ENCODE results near the gene NOTUM. TPM values are rescaled to one million over a fixed set of nuclear protein-coding genes. Genes with fewer than 3 reads are reported as not detected.
A peak's percentile ranks its signal among the peaks of the same experiment; 100 is the strongest.

NOTUM gene
- total and polyA plus RNA-seq, 7 experiments from 2014 or later: 0.35 to 0.82 TPM; not detected in 5

DNA sequence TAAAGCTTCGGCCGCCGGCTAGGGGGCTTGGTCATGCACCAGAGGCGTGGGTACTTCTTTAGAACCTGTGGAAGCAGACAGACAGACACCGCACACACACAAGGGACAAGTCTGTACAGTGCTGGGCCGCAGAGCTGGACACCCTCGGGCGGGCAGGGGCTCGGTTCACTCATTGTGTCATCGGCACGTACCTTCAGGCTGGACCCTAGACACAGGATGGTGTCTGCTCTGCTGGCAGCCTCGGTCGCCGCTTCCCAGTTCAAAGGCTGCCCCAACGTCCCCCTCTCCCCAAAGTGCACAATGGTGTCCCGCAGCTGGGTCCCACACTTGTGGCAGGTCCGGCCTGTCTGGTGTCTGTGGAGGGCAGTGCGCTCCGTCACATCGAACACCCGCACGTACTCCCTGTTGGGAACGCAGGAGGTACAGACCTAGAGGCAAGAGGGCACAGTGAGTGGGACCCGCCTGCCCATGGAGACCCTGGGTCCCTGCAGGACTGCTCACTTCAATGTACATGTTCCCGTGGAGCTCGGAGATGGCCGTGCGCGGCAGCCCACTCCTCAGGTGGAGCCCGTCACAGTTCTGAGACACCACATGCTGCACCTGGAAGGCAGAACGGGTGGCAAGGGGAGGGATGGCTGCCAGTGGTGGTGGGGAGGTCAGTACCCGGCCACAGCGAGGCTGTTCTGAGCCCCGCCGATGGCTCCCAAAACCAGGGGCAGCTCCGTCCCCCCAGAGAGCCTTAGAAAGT, 46.7 kb downstream of the NOTUM start:
- CTCF ChIA-PET: no interaction called here
- no peak overlapping the region for H3K4me3 ChIP-seq (ENCODE audit: low read length)
- DNase-seq (no peak), ATAC-seq (no peak)
- Mint-ChIP-seq H3K4me3 (no peak overlapping the region), H3K27ac (no peak overlapping the region), H3K4me1 (peaks cover 14 to 55% (median 35%) of the 10 kb centered on the region in 7 donors), H3K27me3 (no peaks in the 10 kb centered on the region), H3K36me3 (peaks cover 0 to 22% (median 4%) of the 10 kb centered on the region in 5 donors), H3K9me3 (peaks cover 0 to 2% (median 0%) of the 10 kb centered on the region in 11 donors)
- H3K27me3 ChIP-seq (ENCODE audit: control insufficient read depth in 2 of 2, insufficient read depth in 2 of 2, low read length in 2 of 2): no peaks in the 10 kb centered on the region
- H3K36me3 ChIP-seq (ENCODE audit: control insufficient read depth in 2 of 3, insufficient read depth in 3 of 3, low read length in 3 of 3): peaks cover 12 to 41% (median 18%) of the 10 kb centered on the region in 3 experiments
- no peak overlapping the region for H3K27ac ChIP-seq (ENCODE audit: low read depth, low read length)
- H3K9me3 ChIP-seq (ENCODE audit: control insufficient read depth in 2 of 3, low read length in 3 of 3): no peaks in the 10 kb centered on the region
- H3K4me1 ChIP-seq (ENCODE audit: control insufficient read depth in 2 of 2, insufficient read depth in 2 of 2, low read length in 2 of 2): peaks cover 21 to 28% of the 10 kb centered on the region in 2 donors
- intact Hi-C loops (cut with micrococcal nuclease): loop anchor here (5.0 kb wide), 3 partner anchors 52 to 543 kb away; partner anchors contain the start of genes CENPX (in 1 of the 2), LRRC45 (in 1 of the 2), NARF (in 1 of the 2) and P4HB (in 1 of the 2)
- POLR2A ChIA-PET: interaction anchor here (0.6 to 3.5 kb wide), 4 partner anchors 10 to 44 kb away, joined by 3 to 23 read pairs (median 4); partner anchors contain the start of gene MAFG

DNA sequence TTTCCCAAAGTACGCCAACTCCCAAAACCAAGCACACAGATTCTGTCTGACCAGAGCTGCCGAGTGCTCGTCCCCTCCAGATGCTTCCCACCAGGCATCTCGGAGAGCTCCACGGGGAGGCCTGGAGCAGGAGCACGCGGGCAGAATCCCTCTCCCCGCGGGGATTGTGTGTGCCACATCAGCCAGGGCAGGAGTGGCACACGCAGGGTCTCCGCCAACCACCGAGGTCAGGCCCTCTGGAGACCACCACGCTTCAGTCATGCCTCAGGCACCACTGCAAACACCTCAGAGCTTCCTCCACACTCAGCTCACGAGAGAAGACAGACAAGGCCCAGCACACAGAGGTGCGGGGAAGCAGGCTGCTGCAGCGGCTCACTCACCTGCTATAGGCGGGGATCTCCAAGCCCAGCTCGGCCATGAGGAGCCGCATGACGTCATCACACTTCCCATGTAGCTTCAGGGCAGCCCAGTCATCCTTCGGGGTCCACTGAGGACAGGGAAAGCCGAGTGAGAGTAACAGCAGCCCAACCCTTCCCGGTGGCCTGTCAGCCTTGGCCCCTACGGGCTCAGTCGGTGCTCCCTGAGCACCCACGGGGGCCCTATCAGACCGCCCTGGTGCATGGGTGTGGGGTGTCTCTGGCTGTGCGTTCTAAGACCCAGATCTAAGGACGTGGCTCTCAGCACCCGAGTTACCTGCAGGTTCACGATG, 47.4 kb downstream of the NOTUM start:
- no peak overlapping the region for H3K27ac ChIP-seq (ENCODE audit: low read depth, low read length)
- peaks cover 12 to 42% (median 18%) of the 10 kb centered on the region in 3 experiments for H3K36me3 ChIP-seq (ENCODE audit: control insufficient read depth in 2 of 3, insufficient read depth in 3 of 3, low read length in 3 of 3)
- Mint-ChIP-seq H3K4me3 (peak overlapping the region in 3 of 10 donors; percentile 10 to 47 (median 38)), H3K27me3 (no peaks in the 10 kb centered on the region), H3K9me3 (peaks cover 0 to 2% (median 0%) of the 10 kb centered on the region in 11 donors), H3K36me3 (peaks cover 0 to 22% (median 4%) of the 10 kb centered on the region in 5 donors), H3K27ac (peak overlapping the region in 3 of 9 donors; percentile 13 to 36 (median 28)), H3K4me1 (peaks cover 14 to 48% (median 31%) of the 10 kb centered on the region in 7 donors)
- no peak for ATAC-seq
- H3K4me1 ChIP-seq (ENCODE audit: control insufficient read depth in 2 of 2, insufficient read depth in 2 of 2, low read length in 2 of 2): peaks cover 21 to 27% of the 10 kb centered on the region in 2 donors
- H3K9me3 ChIP-seq (ENCODE audit: control insufficient read depth in 2 of 3, low read length in 3 of 3): no peaks in the 10 kb centered on the region
- intact Hi-C loops (cut with micrococcal nuclease): loop anchor here (5.0 kb wide), 3 partner anchors 51 to 544 kb away; partner anchors contain the start of genes CENPX (in 1 of the 2), LRRC45 (in 1 of the 2), NARF (in 1 of the 2) and P4HB (in 1 of the 2)
- POLR2A ChIA-PET: interaction anchor here (0.7 to 3.5 kb wide), 2 partner anchors 13 to 17 kb away, joined by 3 to 23 read pairs; partner anchors contain the start of gene MAFG
- H3K27me3 ChIP-seq (ENCODE audit: control insufficient read depth in 2 of 2, insufficient read depth in 2 of 2, low read length in 2 of 2): no peaks in the 10 kb centered on the region
- H3K4me3 ChIP-seq (ENCODE audit: low read length): no peak overlapping the region
- CTCF ChIA-PET: no interaction called here
- no peak for DNase-seq

DNA sequence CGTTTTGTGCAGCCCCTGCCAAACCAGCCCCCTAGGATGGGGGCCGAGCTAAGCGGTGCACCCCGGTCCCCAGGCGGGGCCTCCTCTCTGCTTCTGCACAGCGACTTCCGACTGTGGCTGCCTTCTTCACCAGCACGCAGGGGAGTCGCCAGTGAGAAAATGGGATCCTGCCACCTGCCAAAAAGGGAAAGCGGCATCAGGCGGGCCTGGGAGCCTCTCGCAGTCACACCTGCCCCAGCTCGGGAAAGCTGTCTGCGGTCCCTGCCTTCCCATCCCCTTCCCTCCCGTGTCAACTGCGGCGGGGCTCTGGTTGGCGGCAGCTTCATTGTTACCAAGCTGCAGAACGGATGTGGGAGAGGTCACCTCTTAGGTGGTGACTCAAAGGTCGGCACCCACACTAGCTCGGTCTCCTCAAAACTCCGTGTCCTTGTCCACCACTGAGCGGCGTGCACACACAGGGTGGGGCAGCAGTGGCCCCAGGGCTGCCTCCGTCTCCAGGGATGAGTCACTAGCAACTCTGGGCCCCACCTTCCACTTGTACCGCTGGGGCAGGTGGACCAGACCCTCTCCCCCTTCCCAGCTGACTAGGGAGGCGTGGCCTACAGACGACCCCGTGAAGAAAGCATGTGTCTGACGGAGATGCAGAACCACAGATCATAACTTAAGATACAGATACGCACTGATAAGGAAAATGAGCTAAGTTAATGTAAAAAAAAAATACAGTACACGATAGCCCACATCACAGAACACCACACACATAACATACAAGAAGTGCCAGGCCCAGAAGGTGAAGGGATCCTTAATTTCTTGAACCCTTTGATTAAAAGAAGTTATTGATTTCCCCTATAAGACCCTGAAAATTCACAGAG, 48.3 kb downstream of the NOTUM start:
- POLR2A ChIA-PET: interaction anchor here (0.6 to 3.5 kb wide), 3 partner anchors 14 to 19 kb away, joined by 3 to 23 read pairs (median 3); partner anchors contain the start of gene MAFG
- Histone ChIP-seq H3K4me1 (ENCODE audit: control insufficient read depth in 2 of 2, insufficient read depth in 2 of 2, low read length in 2 of 2) (peaks cover 17 to 22% of the 10 kb centered on the region in 2 donors), H3K9me3 (ENCODE audit: control insufficient read depth in 2 of 3, low read length in 3 of 3) (no peaks in the 10 kb centered on the region), H3K4me3 (ENCODE audit: low read length) (no peak overlapping the region), H3K27ac (ENCODE audit: low read depth, low read length) (no peak overlapping the region), H3K27me3 (ENCODE audit: control insufficient read depth in 2 of 2, insufficient read depth in 2 of 2, low read length in 2 of 2) (no peaks in the 10 kb centered on the region), H3K36me3 (ENCODE audit: control insufficient read depth in 2 of 3, insufficient read depth in 3 of 3, low read length in 3 of 3) (peaks cover 12 to 50% (median 18%) of the 10 kb centered on the region in 3 experiments)
- H3K4me3 Mint-ChIP-seq: peak overlapping the region in 7 of 10 donors; percentile 25 to 79 (median 47)
- peaks cover 0 to 22% (median 4%) of the 10 kb centered on the region in 5 donors for H3K36me3 Mint-ChIP-seq
- peaks cover 14 to 44% (median 24%) of the 10 kb centered on the region in 7 donors for H3K4me1 Mint-ChIP-seq
- no peak for DNase-seq
- H3K27me3 Mint-ChIP-seq: no peaks in the 10 kb centered on the region
- CTCF ChIA-PET: no interaction called here
- intact Hi-C loops (cut with micrococcal nuclease): loop anchor here (5.0 kb wide), 3 partner anchors 50 to 545 kb away; partner anchors contain the start of genes CENPX (in 1 of the 2), LRRC45 (in 1 of the 2), NARF (in 1 of the 2) and P4HB (in 1 of the 2)
- ATAC-seq: no peak
- peak overlapping the region in 4 of 9 donors; percentile 36 to 78 (median 46) for H3K27ac Mint-ChIP-seq
- peaks cover 0 to 2% (median 0%) of the 10 kb centered on the region in 11 donors for H3K9me3 Mint-ChIP-seq

DNA sequence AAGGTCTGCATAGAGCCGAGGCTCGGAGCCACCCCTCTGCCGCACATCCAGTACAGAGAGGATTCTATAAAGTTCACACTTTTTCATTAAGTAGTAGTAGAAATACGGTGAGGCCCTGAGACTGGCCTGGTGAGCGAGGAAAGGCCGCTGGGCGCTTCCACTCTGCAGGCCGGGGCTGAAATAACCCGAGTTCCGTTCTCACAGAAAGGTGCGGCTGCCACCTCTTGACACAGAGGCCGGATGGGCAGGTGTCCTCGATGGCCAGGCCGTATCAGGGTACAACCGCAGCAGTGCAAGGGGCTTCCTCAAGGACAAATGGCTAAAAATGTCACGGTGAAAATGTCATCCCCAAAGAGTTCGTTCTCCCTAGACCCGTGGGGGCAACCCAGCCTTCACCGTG, 49.0 kb downstream of the NOTUM start:
- H3K4me3 Mint-ChIP-seq: peak overlapping the region in 8 of 10 donors; percentile 44 to 79 (median 68)
- Histone ChIP-seq H3K27ac (ENCODE audit: low read depth, low read length) (peak overlapping the region; percentile 55), H3K36me3 (ENCODE audit: control insufficient read depth in 2 of 3, insufficient read depth in 3 of 3, low read length in 3 of 3) (peaks cover 12 to 58% (median 18%) of the 10 kb centered on the region in 3 experiments), H3K9me3 (ENCODE audit: control insufficient read depth in 2 of 3, low read length in 3 of 3) (no peaks in the 10 kb centered on the region), H3K4me3 (ENCODE audit: low read length) (no peak overlapping the region), H3K27me3 (ENCODE audit: control insufficient read depth in 2 of 2, insufficient read depth in 2 of 2, low read length in 2 of 2) (no peaks in the 10 kb centered on the region), H3K4me1 (ENCODE audit: control insufficient read depth in 2 of 2, insufficient read depth in 2 of 2, low read length in 2 of 2) (peaks cover 13 to 17% of the 10 kb centered on the region in 2 donors)
- peak overlapping the region in 4 of 9 donors; percentile 17 to 78 (median 41) for H3K27ac Mint-ChIP-seq
- intact Hi-C loops (cut with micrococcal nuclease): loop anchor here (1.0 to 5.0 kb wide), 8 partner anchors 15 to 545 kb away; partner anchors contain the start of genes ALYREF (in 2 of the 2), ANAPC11 (in 2 of the 2), MAFG (in 2 of the 2) and P4HB (in 2 of the 2)
- no peaks in the 10 kb centered on the region for H3K9me3 Mint-ChIP-seq
- no peak for ATAC-seq
- H3K36me3 Mint-ChIP-seq: peaks cover 0 to 22% (median 4%) of the 10 kb centered on the region in 5 donors
- H3K4me1 Mint-ChIP-seq: peaks cover 10 to 38% (median 20%) of the 10 kb centered on the region in 7 donors
- ChIA-PET CTCF (no interaction called here), POLR2A (interaction anchor here (0.6 to 3.5 kb wide), 2 partner anchors 15 to 18 kb away, joined by 3 to 23 read pairs; partner anchors contain the start of gene MAFG)
- no peak for DNase-seq
- no peaks in the 10 kb centered on the region for H3K27me3 Mint-ChIP-seq

DNA sequence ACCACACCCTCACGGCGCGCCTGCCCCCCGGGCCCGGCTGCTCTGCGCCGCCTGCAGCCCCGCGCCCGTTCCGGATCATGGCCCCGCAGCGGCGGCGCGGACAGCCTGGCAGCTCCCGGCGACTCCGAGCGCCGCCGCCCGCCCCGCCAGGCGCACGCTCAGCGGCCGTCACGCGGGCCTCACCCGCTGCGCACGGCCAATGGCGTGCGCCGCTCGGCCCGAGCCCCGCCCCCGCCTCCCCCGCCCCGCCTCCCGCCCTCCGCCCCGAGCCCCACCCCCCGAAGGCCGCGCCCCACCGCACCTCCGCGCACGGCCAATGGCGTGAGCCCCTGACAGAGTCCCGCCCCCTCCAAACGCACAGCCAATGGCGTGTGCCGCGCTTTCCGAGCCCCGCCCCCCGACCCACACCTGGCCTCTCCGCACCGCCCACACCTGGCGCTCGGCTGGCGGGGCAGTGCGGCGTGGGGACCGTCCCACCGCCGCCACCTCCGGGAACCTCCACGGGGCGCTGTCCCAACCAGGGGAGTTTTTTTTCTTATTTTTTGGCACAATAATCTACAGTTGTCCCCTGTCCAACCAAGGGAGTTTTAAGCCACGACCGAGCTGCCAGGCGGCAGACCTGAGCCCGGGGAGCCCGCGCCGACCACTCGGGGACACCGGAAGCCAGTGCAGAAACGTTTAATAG, 49.6 kb downstream of the NOTUM start, which contains the start of gene PCYT2:
TSS of gene PCYT2 (minus strand) at position 123 of the 685 bp plus-strand sequence. CDS start at position 79, 44 bp downstream.
- H3K36me3 ChIP-seq (ENCODE audit: control insufficient read depth in 2 of 3, insufficient read depth in 3 of 3, low read length in 3 of 3): peaks cover 12 to 63% (median 18%) of the 10 kb centered on the region in 3 experiments
- Mint-ChIP-seq H3K9me3 (no peaks in the 10 kb centered on the region), H3K27me3 (no peaks in the 10 kb centered on the region), H3K27ac (peak within 1 kb of the TSS in 6 of 9 donors; percentile 33 to 85 (median 54)), H3K4me1 (peaks cover 6 to 33% (median 16%) of the 10 kb centered on the region in 7 donors), H3K36me3 (peaks cover 0 to 22% (median 4%) of the 10 kb centered on the region in 5 donors), H3K4me3 (peak within 1 kb of the TSS; percentile 72 to 92 (median 86))
- no peaks in the 10 kb centered on the region for H3K27me3 ChIP-seq (ENCODE audit: control insufficient read depth in 2 of 2, insufficient read depth in 2 of 2, low read length in 2 of 2)
- intact Hi-C loops (cut with micrococcal nuclease): loop anchor here (1.0 to 5.0 kb wide), 8 partner anchors 15 to 546 kb away; partner anchors contain the start of genes ALYREF (in 2 of the 2), ANAPC11 (in 2 of the 2), MAFG (in 2 of the 2) and P4HB (in 2 of the 2)
- H3K27ac ChIP-seq (ENCODE audit: low read depth, low read length): peak within 1 kb of the TSS; percentile 68
- ChIA-PET POLR2A (interaction anchor here (0.7 to 3.5 kb wide), 4 partner anchors 9 to 226 kb away, joined by 3 to 23 read pairs (median 6); partner anchors contain the start of gene MAFG), CTCF (no interaction called here)
- H3K9me3 ChIP-seq (ENCODE audit: control insufficient read depth in 2 of 3, low read length in 3 of 3): no peaks in the 10 kb centered on the region
- peaks cover 8 to 12% of the 10 kb centered on the region in 2 donors for H3K4me1 ChIP-seq (ENCODE audit: control insufficient read depth in 2 of 2, insufficient read depth in 2 of 2, low read length in 2 of 2)
- H3K4me3 ChIP-seq (ENCODE audit: low read length): peak within 1 kb of the TSS; percentile 70
- ATAC-seq (peak; percentile 97), DNase-seq (peak; percentile 84 to 95 (median 92))
